ENCODE data around the gene IGDCC3. TPM values are rescaled to one million over a fixed set of nuclear protein-coding genes. Genes with fewer than 3 reads are reported as not detected.

IGDCC3 gene
- polyA plus RNA-seq, 1 donor (not counting 4 experiments of a cell fraction or from before 2014, with no cell fraction given): not detected

DNA sequence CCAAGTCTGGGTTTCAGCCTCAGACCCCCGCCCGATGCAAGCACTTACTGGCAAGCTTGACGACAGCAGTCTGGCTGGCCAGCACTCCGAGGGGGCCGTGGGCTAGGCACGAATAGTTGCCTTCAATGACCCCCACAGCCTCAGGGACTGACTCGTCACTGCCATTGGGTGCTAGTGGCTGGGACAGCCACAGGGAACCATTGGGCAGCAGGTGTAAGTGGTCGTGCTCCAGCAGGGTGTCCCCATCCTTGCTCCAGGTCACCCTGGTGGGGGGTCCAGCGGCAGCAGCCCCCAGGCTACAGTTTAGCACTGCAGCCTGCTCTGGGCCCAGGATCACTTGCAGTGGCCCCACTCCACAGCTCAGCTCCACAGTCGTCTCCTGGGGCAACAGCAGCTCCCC lies 33.2 kb upstream of the IGDCC3 start:
- Histone ChIP-seq H3K9me3 (ENCODE audit: control insufficient read depth, low read depth, low read length) (no peaks in the 10 kb centered on the region), H3K36me3 (ENCODE audit: control insufficient read depth in 2 of 2, extremely low read depth in 1 of 2, insufficient read depth in 2 of 2, low read length in 2 of 2) (no peaks in the 10 kb centered on the region), H3K79me2 (ENCODE audit: control insufficient read depth, insufficient read depth, low read length) (no peaks in the 10 kb centered on the region), H3K9ac (ENCODE audit: control insufficient read depth, extremely low read depth, insufficient read depth, low read length) (no peak overlapping the region), H3K27me3 (ENCODE audit: control insufficient read depth, extremely low read depth, insufficient read depth, low read length) (peaks cover 16% of the 10 kb centered on the region), H4K20me1 (ENCODE audit: control insufficient read depth, extremely low read depth, insufficient read depth, low read length) (no peaks in the 10 kb centered on the region), H2AFZ (ENCODE audit: control insufficient read depth, low read length) (no peak overlapping the region), H3K27ac (ENCODE audit: control insufficient read depth, insufficient read depth, low read length) (no peak overlapping the region), H3K9me1 (ENCODE audit: control insufficient read depth, extremely low read depth, insufficient read depth, low read length) (no peaks in the 10 kb centered on the region), H3K4me1 (ENCODE audit: control insufficient read depth, extremely low read depth, insufficient read depth, low read length) (peaks cover 5% of the 10 kb centered on the region), H3K4me3 (ENCODE audit: control insufficient read depth in 2 of 3, extremely low read depth in 1 of 3, insufficient read depth in 2 of 3, low read depth in 1 of 3, low read length in 3 of 3) (no peak overlapping the region), H3K4me2 (ENCODE audit: control insufficient read depth, extremely low read depth, insufficient read depth, low read depth, low read length) (no peak overlapping the region)
- dilution Hi-C loops (cut with MboI; ENCODE audit: extremely low pct_ligation_motif_present, low sequenced_read_pairs): no loop called here
- TF ChIP-seq, protein P1, sequence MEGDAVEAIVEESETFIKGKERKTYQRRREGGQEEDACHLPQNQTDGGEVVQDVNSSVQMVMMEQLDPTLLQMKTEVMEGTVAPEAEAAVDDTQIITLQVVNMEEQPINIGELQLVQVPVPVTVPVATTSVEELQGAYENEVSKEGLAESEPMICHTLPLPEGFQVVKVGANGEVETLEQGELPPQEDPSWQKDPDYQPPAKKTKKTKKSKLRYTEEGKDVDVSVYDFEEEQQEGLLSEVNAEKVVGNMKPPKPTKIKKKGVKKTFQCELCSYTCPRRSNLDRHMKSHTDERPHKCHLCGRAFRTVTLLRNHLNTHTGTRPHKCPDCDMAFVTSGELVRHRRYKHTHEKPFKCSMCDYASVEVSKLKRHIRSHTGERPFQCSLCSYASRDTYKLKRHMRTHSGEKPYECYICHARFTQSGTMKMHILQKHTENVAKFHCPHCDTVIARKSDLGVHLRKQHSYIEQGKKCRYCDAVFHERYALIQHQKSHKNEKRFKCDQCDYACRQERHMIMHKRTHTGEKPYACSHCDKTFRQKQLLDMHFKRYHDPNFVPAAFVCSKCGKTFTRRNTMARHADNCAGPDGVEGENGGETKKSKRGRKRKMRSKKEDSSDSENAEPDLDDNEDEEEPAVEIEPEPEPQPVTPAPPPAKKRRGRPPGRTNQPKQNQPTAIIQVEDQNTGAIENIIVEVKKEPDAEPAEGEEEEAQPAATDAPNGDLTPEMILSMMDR (optimal IDR thresholded peaks at IDR 0.05 in 1 of 3, IDR thresholded peaks at IDR 0.05 in 1 of 3, conservative IDR thresholded peaks at IDR 0.05 in 1 of 3; ENCODE audit: extremely low read depth in 1 of 3, insufficient read depth in 2 of 3, low read length in 3 of 3): no peak
- no peak for TF ChIP-seq EZH2 (IDR thresholded peaks at IDR 0.05; ENCODE audit: low read length)
- FAIRE-seq: no peak
- DNase-seq (ENCODE audit: low read depth, low spot score): no peak

GRCh38 chr15:65410036-65410435 lies 32.2 kb upstream of the IGDCC3 start:
- Histone ChIP-seq H3K4me2 (ENCODE audit: control insufficient read depth, extremely low read depth, insufficient read depth, low read depth, low read length) (no peak overlapping the region), H3K27me3 (ENCODE audit: control insufficient read depth, extremely low read depth, insufficient read depth, low read length) (peaks cover 16% of the 10 kb centered on the region), H3K4me1 (ENCODE audit: control insufficient read depth, extremely low read depth, insufficient read depth, low read length) (peaks cover 5% of the 10 kb centered on the region), H3K27ac (ENCODE audit: control insufficient read depth, insufficient read depth, low read length) (no peak overlapping the region), H3K9me3 (ENCODE audit: control insufficient read depth, low read depth, low read length) (no peaks in the 10 kb centered on the region), H3K9ac (ENCODE audit: control insufficient read depth, extremely low read depth, insufficient read depth, low read length) (no peak overlapping the region), H4K20me1 (ENCODE audit: control insufficient read depth, extremely low read depth, insufficient read depth, low read length) (no peaks in the 10 kb centered on the region), H3K9me1 (ENCODE audit: control insufficient read depth, extremely low read depth, insufficient read depth, low read length) (no peaks in the 10 kb centered on the region), H3K79me2 (ENCODE audit: control insufficient read depth, insufficient read depth, low read length) (no peaks in the 10 kb centered on the region), H3K36me3 (ENCODE audit: control insufficient read depth in 2 of 2, extremely low read depth in 1 of 2, insufficient read depth in 2 of 2, low read length in 2 of 2) (no peaks in the 10 kb centered on the region), H2AFZ (ENCODE audit: control insufficient read depth, low read length) (no peak overlapping the region), H3K4me3 (ENCODE audit: control insufficient read depth in 2 of 3, extremely low read depth in 1 of 3, insufficient read depth in 2 of 3, low read depth in 1 of 3, low read length in 3 of 3) (no peak overlapping the region)
- DNase-seq (ENCODE audit: low read depth, low spot score): no peak
- TF ChIP-seq EZH2 (IDR thresholded peaks at IDR 0.05; ENCODE audit: low read length): no peak
- TF ChIP-seq, protein P1 (optimal IDR thresholded peaks at IDR 0.05 in 1 of 3, IDR thresholded peaks at IDR 0.05 in 1 of 3, conservative IDR thresholded peaks at IDR 0.05 in 1 of 3; ENCODE audit: extremely low read depth in 1 of 3, insufficient read depth in 2 of 3, low read length in 3 of 3): no peak
- no peak for FAIRE-seq
- dilution Hi-C loops (cut with MboI; ENCODE audit: extremely low pct_ligation_motif_present, low sequenced_read_pairs): no loop called here

All from keratinocyte (primary cell).